ENCODE data around the gene PHF2.

PHF2 gene

DNA sequence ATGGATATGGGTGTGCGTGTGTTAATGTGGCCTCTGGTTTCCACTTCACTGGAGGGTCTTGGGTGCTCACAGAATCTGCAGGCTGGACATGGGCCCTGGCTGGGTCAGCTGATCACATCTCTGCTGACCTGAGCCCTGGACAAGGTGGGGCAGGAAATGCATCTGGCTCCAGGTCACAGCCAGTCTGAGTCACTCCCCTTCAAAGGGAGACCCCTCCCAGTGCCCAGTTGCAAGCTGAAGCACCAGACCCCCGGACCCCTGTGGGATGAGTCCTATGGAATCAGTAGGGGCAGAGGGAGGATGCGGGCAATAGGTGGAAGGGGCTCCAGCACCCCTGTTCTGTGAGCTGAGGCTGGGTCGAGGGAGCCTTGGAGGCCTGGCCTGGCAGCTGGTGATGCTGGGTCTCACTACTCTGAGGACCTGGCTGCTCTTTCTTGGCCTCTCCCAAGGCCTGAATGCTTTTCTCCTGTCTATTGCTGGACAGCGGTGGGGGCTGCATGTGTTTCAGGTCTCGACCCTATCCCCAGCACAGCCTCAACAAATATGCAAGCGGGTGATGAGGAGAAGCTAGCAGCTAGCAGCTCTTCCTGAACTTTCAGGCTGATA, 54.5 kb downstream of the PHF2 start:
- DNase-seq (ENCODE audit: low read depth) = no peak

DNA sequence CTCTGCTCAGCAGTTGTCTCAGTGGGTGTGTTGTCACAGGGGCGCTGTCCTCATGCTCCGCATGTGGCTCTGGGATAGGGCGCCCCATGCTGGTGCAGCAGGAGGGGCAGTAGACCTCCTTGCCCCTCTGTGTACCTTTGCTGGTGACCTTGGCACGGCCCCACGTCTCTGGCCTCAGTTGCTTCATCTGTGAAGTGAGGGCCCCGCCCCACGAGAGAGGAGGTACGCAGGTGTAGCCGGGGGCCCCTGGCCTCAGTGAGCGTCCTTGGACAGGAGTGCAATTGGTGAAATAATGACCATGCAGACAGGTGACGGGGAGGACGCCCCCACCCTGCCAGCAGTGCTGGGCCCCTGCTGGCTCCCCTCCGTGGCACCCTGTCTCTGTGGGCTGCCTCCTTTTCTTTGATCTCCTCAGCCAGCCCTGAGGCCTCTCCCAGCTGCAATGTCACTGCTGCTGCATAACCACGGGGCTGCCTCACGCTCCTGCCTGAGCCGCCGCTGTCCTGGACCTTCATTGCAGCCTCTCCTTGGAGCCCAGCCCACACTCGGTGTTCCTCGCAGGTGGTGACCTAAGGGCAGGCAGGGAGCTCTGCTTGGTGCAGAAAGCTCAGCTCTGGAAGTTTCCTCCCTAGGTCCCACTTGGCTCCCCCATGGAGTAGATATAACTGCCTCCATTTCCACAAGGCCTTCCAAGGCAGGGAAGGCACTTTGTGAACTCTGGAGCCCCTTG, 57.3 kb downstream of the PHF2 start:
- no peak for DNase-seq (ENCODE audit: low read depth)

DNA sequence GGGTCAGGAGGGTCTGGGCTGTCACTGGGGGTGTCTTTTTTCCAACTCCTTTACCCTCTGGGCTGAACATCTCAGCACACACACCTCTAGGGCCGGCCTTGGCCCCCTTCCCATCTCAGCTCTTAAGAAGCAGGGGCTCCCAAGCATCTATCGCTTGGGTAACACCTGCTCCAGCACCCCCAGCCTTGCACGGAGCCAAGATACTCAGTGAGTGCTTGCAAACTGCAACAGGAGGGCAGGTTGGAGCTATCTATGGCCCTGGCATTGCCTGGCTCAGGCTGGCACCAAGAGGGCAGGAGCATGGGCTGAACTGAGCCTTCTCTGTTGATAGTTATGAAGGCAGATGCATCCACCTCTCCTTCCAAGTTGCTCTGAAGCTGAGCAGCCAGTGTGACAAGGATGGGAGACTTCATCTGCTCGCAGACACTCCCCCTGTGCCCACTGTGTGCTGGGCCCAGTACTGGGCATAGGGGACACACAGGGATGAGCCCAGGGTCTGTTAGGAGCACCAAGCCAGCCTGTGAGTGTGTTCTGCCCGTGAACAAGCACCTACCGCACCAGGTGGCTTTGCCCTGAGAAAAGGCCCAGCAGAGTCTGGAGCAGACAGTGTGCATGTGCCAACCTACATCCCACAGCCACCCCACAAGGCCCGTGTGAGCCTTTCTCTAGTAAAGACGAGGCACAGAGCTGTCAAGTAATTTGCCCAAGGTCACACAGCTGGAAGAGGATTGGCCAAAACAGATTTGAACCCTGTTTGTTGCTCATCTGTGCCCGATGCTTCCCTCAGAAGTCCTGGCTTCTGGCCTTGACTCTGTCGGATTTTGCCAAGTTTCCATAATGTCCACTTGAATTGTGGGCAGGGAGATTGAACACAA, 58.2 kb downstream of the PHF2 start:
- DNase-seq (ENCODE audit: low read depth) = no peak

DNA sequence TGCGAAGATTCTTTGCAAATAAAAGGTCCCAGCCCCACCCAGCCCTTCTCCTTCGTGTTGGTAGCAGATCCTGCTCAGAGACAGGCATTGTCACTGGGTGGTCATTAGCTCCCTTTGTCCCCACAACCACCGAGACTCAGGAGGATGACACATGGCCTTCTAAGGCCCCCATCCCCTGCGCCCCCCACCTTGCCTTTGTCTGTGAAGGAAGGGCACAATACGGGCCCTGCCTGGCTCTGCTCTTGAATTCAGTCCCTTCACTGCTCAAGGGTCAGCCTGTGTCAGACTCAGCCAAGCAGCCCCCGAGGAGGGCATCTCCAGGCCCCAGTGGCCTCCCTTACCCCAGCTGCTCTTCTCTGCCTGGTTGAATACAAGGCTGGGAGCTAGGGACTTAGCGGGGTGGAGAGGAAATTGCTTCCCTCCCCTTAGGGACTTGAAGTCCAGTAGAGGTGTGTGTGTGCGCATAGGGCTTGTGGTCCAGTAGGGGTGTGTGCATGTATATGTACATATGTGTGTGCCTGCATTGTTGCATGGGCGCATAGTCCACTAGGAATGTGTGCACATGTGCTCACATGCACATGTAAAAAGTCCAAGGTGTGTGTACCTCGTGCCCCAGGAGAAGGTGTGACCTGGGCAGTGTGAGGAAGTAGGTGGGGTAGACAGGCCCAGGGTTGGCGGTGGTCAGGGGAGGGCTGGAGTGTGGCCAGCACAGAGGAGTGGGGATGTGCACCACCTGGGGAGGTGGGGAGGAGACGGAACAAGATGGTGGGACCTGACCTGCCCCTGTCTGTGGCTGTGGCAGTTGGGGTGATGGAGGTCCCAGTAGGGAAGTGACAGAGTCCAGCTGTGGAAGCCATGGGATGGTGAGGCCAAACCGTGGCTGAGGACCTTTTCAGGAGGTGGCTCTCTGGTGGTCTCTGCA, 59.1 kb downstream of the PHF2 start:
- no peak for DNase-seq (ENCODE audit: low read depth)

DNA sequence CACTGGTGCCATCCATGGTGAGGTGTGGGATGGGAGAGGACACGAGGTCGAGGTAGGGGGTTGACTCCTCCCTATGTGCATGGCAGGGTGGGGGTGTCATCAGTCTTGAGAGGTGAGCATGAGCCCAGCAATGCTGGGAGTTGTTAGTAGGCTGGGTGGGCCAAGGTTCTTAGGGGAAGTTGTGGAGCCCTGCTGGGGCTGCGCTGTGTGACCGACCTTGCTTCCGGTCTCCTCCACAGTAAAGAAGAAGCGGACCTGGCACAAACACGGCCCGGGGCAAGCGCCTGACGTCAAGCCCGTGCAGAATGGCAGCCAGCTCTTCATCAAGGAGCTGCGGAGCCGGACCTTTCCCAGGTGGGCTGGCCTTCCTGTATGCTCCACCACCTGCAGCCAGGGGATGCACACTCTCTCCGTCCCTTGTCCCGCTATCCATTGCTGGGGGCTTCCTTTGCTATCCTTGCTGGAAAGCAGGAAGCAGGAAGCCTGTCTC, 59.8 kb downstream of the PHF2 start:
- DNase-seq (ENCODE audit: low read depth) = no peak

DNA sequence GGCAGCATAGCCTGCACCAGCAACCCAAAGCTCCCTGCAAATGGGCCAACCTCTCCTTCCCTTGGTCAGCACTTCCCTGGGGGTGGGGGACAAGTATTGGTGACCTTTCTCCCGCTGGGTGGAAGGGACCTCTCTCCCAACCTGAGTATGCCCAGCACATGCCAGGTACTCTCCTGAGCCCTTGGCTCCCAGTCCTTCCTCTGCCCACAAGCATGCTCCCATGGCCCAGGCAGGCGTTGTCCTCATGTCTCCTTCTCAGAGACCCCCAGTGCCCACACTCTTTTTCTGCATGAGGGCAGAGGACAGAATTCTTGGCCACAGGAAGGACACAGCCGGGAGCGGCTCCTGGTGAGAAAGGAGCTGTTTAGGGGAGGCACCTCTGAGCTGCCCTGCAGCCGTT, 60.3 kb downstream of the PHF2 start:
- no peak for DNase-seq (ENCODE audit: low read depth)

DNA sequence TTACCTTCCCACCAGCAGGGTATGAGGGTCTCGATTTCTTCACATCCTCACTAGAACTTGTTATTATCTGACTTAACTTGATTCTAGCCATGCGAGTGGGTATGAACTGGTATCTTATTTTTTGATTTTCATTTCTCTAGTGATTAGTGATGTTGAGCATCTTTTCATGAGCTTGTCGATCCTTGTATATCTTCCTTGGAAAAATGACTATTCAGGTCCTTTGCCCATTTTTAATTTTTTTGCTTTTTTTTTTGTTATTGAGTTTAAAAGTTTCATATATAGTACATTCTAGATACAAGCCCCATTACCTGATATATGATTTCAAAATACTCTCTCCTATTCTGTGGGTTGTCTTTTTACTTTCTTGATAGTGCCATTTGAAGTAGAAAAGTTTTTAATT, 61.5 kb downstream of the PHF2 start:
- no peak for DNase-seq (ENCODE audit: low read depth)

DNA sequence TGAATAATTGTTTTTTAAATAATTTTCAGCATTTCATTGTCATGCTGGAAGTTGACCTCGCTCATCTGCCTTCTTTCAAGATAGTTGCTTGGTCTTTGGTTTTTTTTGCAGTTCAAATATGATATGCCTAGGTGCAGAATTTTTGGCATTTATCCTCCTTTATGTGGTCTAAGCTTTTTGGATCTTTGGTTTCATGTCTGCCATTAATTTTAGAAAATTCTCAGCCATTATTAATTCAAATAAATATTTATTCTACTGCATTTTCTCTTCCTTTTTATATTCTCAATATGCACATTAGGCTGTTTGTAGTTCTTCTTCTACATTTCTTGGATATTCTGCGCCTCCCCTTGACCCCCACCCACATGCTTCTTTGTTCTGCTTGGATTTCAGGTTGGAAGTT, 63.6 kb downstream of the PHF2 start:
- no peak for DNase-seq (ENCODE audit: low read depth)

DNA sequence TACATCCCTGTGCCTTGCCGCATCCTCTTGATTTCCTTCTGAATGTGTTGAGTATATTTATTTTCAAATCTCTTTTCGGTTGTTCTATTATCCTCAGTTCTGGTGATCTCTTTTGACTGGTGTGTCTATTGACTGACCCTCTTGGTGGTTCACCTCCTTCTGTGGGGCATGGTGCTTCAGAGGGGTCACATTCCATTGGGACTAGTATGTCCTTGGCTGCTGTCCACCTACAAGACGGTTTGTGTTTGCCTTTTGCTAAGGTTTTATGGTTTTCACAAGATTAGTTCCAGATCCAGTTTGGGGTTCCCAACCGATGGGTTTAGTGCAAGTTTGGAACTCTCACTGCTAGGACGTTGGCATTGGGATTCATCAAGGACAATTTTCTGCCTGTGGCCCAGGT, 66.6 kb downstream of the PHF2 start:
- no peak for DNase-seq (ENCODE audit: low read depth)

DNA sequence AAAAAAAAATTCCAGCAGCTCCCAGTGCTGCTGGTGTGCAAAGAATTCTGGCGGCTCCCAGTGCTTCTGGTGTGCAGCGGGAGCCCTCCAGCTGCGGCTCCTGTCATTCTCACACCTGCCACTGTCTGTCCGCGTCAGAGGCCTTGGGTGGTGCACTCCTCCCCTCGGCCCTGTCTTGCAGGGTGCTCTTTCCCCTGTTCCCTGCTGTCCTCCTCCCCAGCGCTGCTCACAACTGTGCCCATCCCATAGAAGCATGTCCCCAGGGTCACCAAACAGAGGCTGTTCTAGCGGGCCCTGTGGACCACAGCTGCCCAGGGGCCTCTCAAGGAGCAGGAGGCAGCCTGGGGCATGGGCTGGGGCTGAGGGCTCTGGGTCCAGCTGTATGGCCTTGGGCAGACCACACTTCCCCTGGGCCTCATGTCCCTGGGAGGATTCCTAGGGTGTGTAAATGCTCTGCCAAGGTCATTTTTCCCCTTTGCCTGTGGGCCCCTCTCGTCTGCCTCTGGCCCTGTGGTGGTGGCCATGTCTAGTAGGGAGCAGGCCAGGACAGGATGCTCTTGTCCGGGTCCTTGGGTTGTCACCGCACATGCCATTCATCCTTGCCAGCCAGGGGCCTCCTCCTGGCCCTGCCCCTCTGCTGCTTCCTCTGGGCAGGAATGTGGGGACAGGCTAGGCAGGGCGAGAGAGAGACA, 68.2 kb downstream of the PHF2 start:
- no peak for DNase-seq (ENCODE audit: low read depth)

DNA sequence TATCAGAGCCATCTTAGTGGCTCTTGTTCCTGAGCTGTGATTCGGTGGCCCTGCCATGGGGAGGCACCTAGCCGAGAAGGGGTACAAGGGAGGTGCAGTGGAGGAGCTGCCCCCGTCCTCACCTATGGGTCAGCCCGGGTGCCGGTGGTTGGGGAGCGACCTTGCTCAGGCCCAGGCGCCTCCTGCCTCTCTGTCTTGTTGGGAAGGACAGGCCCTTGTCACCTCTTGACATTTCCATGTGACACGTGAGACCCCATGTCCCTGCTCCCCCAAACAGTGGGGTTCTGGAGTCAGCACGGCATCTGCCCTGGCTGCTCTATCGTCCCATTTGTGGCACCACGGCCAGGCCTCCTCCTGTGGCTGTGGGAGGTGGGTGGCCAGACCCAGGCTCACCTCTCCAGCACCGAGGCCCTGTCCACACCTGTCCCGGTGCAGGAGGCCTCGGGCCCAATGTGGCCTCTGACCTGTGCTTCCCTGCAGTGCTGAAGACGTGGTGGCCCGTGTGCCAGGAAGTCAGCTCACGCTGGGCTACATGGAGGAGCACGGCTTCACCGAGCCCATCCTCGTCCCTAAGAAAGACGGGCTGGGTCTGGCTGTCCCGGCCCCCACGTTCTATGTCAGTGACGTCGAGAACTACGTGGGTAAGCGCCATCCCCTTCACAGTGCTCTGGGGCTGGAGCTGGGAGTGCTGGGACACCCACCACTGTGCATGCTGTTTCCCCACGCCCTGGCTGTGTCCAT, 68.9 kb downstream of the PHF2 start:
- no peak for DNase-seq (ENCODE audit: low read depth)

DNA sequence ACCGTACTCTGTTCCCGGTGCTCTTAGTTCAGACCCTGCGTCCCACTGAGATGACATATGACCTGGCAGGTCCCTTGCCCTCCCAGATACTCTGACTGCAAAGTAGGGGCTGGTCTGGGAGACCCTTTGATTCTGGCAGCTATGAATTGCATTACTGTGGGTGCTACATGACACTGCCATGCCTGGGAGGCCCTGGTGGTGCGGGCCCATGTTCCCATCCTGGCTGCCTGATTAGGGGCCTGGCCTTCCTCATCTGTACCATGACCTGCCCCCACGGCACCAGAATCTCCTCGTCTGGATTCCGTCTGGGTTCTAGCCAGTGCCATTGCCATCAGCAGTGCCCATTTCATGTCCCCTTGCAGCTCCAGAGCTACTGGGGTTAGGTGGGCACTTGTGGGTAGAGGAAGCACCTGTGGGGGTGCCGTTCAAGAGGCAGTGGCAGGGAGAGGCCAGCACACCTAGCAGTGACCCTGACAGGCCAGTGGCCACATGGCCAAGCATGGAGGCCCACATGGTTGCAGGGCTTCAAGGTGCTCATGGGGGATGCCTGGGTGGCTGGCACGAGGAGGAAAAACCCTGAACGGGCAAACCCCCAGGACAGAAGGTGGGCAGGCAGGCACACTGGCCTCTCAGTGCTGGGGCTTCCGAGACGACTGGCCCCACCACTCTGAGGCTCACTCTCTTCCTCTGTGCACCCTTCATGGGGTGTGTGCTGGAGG, 69.7 kb downstream of the PHF2 start:
- DNase-seq (ENCODE audit: low read depth) = no peak

DNA sequence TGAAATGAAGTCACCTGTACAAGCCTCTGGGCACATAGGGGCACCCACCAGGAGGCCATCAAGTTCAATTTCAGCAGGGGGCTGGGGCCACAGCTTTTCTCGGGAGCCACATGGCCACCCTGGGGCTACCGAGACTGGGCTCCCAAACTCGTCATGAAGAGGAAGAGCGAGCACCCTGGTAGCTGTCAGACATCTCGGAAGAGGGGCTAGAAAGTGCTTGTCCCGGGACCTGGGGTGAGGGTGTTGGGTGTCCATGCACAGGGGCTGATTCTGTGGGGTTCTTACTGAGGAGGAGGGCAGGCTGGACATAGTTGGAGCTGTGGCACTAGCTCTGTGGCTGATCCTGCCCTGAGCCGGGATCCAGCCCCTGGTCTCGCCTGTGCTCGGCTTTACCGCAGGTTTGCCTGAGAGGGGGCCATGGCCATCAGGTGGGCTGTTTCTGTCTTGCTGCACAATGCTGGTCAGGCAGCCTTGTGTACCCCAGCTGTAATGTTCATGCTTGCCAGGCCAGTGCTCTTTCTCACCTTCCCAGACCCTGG, 70.3 kb downstream of the PHF2 start:
- DNase-seq (ENCODE audit: low read depth) = no peak

DNA sequence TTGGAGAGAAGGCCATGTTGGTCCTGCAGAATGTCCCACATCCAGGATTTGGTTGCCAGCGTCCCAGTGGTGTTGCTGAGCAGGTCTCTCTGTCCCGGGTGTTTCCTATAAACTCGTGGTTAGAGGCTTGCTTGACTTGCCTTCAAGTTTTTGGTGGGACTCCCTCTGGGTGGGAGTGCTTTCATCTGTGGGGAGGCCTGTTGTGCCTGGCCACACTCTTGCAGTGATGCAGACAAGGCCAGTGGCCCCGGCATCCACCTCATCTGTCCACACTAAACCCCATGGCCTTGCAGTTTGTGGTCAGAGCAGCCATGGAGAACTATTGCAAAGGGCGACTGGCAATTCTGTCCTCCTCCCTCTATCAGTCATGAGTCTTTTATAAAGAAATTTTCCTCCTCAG, 71.8 kb downstream of the PHF2 start:
- DNase-seq (ENCODE audit: low read depth) = no peak

DNA sequence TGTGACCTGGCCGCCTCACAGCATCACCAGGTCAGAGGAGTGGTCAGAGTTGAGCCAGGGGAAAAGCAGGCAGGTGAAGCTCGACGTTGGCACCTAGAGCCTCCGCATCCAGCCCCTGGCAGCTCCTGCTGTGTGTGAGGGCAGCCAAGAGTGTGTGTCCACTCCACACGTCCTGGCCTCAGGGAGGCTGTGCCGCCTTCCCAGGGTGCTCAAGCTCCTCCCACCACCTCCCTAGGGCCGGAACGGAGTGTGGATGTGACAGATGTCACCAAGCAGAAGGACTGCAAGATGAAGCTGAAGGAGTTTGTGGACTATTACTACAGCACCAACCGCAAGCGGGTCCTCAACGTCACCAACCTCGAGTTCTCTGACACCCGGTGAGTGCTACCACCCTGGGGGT, 72.5 kb downstream of the PHF2 start:
- no peak for DNase-seq (ENCODE audit: low read depth)

DNA sequence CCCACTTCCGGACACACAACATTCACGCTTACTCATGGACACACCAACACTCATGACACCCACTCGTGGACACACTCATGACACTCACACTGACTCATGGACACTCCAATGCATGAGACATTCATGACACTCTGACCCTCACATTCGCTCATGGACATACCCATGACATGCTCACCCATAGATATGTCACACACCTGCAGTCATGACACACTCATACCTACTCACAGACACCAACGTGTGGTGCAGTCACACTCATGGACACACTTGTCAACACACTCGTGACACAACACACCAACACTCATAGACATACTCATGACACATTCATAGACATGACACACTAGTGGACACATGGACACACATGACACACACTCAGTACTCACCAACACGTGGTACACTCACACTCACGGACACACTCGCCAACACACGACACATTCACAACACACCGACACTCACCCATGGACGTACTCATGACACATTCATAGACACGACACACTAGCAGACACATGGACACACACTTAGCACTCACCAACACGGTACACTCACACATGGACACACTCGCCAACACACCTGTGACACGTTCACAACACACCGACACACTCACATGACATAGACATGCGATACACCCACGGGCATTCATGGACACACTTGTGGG, 73.4 kb downstream of the PHF2 start:
- DNase-seq (ENCODE audit: low read depth) = no peak

DNA sequence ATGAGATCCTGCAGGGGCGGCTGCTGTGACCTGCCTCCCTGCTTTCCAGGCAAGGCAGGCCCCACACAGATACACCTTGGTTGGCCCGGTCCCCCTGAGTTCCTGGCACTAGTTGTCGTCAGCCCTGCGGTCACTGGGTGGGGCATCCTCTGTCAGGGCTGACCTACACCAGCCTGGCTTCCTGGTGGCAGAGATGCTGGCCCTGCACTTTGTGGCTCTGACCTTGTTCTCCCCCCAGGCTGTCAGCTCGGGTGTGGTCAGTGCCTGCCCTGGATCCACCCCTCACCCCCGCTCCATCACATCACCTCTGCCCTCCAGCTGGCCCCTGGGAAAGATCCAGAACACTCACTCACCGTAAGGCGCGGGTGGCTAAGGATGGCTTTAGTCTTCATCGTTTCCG, 74.1 kb downstream of the PHF2 start:
- no peak for DNase-seq (ENCODE audit: low read depth)

DNA sequence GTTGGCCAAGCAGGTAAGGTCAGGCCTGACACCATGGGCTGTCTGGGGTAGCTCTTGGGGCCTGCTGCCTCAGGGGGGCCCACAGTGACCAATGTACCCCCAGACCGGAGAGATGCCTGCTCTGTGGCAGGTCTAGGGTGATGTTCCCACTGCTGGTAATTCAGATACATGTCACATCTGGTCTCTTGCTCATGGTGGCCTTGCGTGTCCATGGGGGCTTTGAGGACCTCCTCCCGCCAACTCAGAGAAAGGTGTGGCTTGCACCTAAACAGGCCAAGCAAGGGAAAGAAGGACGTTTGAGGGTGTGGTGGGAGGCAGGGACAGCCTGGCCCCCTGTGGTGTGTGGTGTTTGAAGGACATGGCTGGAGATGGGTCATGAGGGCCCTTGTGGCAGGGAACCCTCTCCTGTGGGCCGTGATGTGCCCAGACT, 75.2 kb downstream of the PHF2 start:
- no peak for DNase-seq (ENCODE audit: low read depth)
